HG02970 (cell line): Measurements from ENCODE around the gene FAU.
"Not testable (repeated sequence)": the region's sequence is repeated elsewhere in the genome, so short reads cannot be mapped to it uniquely, and the experiment has no call there.

Experiments
- ATAC-seq: cut with Tn5 transposase; IDR thresholded peaks from one replicate; pipeline ENCODE4 v1.9.1; 2021; ENCODE audit warnings: mild to moderate bottlenecking, moderate library complexity, moderate number of reproducible peaks; ENCODE audit not compliant: unreplicated experiment, low FRiP score

The FAU gene

DNA sequence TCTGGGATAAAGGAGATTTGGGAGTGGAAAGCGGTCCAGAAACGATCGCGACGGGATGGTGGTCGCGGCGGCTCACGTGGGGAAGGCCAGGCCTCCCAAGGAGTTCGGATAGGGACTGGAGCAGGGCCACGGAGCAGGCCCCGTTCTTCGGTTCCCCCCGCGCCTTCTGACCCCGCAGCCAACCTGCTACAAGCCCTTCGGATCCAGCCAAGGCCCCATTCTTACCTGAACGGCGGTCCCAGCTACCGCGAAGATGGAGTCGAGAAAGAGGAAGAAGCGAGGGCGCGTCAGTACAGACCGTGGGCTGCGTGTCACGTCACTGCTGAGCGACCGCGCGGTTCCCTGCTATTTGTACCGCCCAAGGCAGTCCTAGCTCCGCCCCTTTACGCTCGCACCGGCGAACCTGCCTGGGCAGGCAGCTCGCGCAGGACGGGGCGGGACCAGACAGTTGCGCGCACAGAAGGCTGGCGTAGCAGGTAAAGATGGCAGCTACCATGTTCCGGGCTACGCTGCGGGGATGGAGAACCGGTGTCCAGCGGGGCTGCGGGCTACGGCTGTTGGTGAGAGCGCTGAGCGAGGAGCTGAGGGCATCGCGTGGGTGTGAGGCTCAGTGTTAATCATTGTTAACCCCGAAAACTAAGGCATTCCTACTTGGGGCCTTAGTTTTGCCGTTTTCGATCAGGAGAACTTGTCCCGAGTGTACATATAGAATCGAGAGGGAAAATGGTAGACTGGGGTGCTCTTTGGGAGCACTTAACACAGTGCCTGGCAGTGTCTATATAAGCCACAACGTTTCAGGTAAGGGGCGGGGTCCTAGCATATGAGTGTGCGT, at the start of gene FAU, which contains the start of gene MRPL49:
Gene FAU, minus strand, starts transcription at position 270 of the 832 bp plus-strand sequence. CDS start 321 bp downstream, outside the sequence.
Gene MRPL49, plus strand, starts transcription at position 457 of the 832 bp plus-strand sequence. Its CDS starts 26 bp downstream, at position 483.
- peak; percentile 60 for ATAC-seq

DNA sequence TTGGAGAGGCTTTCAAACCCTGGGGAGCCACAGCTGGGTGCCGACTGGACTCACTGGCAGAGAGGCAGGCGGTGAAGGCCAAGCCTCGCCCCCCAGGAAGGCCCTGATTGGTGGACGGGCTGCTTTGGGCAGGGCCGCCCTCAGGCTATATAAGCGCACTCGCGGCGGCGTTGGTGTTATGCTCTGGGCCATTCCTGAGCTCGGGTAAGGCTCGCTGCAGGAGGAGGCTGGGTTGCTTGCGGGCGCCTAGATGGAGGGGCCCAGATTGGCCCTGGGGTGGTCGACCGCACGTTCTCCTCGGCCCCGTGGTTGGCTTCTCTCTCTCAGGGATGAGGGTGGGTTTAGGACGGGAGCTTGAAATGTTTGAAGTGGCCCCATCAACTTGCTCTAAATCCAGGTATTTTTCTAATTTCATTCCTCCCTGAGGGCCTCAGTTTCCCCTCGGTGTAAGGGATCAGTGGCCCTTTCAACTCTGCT, 48.2 kb upstream of the FAU start, which contains the start of gene SPDYC:
Gene SPDYC, plus strand, starts transcription at position 176 of the 477 bp plus-strand sequence. CDS start 1,125 bp downstream, outside the sequence.
- no peak for ATAC-seq

DNA sequence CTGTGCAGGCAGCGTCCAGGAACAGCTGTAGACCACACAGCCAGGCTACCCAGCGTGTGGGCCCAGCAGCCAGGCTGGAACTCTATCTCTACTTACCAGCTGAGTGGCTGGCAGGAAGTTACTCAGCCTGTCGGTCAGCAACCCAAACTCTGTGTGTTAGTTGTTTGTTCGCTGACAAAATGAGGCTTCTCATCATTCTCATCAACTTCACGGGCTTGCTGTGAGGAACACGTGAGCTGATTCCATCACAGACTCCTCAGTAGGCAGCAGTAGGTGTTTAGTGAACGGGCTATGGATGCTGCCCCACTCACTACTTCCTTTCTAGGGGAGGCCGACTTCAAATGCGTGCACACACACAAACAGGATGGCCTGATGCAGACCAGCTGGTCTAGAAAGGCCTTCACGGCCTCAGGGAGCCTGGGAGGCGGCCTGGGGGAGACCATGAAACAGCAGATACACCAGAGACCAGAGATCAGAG, 47.3 kb upstream of the FAU start:
- ATAC-seq = no peak

DNA sequence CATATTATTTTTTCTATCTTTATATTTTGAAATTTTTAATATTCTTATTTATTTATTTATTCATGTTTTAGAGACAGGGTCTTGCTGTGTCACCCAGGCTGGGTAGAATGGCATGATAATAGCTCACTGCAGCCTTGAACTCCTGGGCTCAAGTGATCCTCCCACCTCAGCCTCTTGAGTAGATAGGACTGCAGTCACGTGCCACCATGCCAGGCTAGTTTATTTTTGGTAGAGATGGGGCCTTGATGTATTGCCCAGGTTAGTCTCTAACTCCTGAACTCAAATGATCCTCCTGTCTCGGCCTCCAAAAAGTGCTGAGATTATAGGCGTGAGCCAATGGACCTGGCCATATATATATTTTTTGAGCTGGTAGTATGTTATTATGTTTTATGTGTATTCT, 45.7 kb upstream of the FAU start:
- ATAC-seq = no peak

DNA sequence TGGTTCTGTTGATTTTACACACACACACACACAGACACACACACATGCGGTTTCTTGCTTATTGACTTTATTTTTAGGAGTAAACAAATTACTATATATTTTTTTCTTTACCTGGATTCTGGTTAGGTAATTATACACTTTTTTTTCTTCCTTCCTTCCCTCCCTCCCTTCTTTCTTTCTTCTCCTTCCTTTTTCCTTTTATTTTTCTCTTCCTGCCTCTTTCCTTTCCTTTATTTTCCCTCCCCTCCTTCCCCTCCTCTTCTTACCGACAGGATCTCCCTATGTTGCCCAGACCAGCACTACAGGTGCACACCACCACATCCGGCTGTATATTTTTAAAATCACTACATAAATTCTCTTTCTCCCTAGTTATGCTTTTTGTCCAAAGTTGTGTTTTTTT, 45.0 kb upstream of the FAU start:
- ATAC-seq = no peak

DNA sequence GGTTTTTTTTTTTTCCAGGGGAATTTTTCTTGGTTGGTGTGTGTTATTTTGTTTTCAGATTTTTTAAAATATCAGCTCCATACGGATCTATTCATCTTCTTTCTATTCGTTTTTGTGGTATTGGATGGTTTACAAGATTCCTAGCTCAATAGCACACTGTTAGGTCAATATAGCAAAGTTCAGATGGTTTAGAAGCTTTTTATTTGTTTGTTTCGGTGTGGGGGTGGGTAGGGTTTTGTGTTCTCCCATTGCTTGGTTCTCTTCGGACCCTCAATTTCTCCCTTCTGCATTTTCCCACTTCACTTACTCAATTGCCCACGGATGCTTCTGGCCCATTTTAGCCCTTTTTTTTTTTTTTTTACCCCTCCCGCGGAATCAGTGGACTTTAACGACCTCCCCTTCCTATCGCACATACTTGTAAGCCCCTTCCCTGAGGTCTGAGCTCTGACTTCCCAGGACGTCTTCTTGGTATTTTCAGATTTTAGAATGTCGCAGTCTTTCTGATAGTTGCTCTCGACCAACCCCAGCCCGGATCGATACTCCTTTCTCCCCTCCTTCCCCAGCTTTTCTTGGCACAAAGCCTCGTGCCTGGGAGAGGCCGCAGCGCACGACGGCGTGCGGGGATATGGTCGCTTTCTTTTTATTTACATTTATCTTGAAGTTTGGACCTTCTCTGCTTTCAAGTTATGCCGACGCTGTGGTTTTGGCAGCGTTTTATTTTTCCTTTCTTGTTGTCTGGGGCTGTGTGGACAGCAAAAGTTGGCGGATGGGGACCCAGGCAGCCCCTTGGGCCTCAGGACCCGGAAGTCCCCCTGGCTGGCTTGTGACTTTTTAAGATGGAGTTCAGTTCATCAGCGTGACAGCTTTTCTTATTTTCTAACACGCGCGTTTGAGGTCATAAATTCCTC, 43.7 kb upstream of the FAU start:
- no peak for ATAC-seq

DNA sequence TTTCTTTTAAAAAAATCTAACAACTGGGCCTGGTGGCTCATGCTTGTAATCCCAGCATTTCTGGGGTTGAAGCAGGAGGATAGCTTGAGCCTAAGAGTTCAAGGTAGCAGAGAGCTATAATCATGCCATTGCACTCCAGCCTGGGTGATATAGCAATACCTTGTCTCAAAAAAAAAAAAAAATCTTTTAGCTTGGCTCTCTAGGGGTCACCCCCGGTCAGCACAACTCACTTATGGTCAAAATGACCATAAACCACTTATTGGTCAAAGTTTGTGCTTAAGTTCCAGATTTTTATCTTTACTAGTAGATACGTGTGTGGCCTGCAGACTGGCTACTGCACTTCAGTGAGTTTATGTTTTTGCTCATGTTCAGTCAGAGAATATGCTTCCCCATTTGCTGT, 41.8 kb upstream of the FAU start:
- ATAC-seq = no peak

DNA sequence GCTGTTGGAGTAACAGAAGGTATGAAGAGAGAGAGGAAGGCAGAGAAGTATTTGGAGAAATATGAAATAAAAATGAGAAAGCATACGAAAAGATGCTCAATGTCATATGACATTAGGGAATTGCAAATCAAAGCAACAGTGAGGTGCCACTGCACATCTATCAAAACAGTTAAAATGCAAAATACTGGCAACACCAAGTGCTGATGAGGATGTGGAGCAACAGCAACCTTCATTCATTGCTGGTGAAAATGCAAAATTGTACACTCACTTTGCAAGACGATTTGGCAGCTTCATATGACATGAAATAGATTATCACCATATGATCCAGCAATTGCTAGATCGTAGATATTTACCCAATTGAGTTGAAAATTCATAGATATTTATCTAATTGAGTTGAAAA, 38.7 kb upstream of the FAU start:
- ATAC-seq = no peak

DNA sequence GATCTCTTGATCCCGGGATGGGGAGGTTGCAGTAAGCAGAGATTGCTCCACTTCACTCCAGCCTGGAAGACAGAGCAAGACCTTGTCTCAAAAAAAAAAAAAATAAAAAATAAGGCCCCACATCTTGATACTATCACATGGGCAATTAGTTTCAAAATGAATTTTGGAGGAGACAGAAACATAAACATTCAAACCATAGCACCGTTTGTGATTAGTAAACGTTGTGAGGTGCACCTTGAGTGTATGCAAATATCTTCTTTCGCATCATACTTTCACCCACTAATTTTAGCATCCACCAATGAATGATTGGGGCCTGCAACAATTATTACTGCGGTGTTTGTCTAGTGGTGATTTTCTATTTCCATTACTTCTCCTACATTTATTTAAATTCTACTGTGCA, 37.1 kb upstream of the FAU start:
- ATAC-seq = no peak

DNA sequence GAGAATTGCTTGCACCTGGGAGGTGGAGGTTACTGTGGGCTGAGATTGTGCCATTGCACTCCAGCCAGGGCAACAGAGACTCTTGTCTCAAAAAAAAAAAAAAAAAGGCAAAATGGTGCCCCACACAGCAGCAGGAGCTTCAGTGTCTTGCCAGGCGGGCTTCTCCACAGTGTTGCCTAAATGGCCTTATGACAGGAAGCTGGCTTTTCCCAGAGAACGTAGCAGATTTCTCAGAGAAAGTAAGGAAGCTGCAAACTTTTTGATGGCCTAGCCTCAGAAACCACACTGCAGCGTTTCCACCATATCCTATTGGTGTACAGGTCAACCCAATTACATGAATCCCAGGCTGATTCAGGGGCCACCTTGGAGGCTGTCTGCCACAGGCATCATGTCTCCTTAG, 35.4 kb upstream of the FAU start:
- ATAC-seq = no peak

DNA sequence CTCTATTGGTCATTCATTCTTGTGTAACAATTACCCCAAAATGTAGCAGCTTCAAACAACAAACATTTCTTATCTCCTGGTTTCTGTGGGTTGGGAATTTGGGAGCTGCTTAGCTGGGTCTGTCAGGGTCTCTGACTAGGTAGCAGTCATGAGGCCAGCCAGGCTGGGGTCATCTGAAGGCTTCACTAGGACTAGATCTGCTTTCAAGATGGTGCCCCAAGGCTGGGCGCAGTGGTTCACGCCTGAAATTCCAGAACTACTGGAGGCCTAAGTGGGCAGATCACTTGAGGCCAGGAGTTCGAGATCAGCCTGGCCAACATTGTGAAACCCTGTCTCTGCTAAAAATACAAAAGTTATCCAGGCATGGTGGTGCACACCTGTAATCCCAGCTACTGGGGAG, 35.0 kb upstream of the FAU start:
- no peak for ATAC-seq

DNA sequence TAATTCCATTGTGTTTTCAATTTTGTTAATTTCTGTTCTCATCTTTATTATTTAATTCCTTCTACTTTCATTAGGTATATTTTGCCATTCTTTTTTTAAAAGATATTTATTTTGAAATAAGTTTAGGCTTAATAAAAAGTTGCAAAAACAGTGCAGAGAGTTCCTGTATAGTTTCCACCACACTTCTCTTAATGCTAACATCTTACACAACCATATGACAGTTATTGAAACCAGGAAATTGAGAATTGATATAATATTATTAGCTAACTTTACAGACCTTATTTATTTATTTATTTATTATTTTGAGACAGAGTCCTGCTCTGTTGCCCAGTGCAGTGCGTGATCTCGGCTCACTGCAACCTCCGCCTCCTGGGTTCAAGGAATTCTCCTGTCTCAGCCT, 34.3 kb upstream of the FAU start:
- no peak for ATAC-seq

DNA sequence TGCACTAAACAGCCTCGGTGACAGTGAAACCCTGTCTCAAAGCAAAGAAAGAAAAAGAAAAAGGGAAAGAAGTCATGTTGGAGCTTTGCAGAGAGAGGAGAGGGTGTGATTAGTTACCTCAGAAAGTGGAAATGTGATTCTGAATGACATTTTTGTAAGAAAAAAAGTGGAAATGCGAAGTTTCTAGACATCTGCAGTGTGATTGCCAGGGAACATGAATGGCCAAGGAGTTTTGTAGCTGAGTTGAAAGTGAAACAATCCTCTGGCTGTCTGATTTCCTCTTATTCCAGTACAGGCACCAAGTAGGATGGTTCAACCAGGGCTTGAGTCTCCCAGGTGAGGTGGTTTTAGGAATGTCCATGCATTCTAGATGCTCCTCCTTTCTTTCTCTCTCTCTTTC, 30.2 kb upstream of the FAU start:
- ATAC-seq = no peak

DNA sequence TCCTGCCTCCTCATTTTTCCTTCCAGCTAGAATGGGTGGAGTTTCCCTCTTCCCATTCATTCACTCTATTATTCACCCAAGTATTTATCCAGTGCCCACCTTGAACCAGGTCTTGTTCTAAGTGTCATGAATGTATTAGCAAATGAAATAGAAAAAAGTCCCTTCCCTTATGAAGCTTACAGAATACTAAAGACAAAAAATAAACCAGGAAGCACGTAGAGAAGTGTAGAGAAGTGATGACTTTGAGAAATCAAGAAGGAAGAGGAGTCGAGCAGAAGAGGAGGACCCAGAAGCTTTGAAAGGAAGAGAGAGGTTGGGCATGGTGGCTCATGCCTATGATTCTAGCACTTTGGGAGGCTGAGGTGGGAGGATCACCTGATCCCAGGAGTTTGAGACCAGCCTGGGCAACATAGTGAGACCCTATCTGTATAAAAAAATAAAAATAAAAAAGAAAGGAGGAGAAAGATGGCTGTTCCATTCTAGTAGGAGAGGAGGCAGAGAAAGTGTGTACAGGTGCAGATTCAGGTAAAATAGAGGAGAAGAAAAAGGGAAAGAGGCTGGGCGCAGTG, 29.5 kb upstream of the FAU start:
- ATAC-seq = no peak

DNA sequence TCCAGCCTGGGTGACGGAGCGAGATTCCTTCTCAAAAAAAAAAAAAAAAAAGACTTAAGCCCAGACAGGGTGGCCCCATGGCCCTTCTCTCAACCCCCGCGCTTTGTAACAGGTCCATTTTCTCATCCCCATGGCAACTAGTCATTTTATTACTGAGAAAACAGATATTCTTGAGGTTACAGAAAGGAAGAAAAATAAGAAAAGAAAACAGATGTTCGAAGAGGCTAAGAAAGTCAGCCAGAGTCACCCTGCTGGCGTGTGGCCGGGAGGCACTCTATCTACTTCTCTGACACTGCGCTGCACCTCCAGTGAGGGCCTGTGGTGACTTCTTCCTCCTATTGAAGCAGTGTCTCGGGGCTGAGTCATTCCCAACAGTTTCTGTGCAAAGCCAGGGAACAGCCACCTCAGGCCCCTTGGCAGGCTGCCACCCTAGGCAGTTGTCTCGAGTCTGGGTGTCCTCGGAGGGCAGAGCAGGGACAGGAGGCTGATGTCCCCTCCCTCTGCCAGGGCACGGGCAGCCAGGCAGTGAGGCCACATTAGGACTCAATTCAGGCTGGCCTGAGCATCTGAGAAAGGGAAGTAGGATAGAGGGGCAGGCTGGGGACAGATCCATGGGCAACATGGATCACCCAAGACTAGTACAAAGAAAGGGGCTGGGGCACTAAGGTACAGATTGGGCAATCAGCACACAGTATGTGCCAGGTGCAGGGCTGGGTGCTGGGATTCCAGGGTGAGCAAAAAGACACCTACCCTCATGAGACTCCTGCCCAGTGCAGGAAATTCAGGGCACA, 28.8 kb upstream of the FAU start:
- ATAC-seq = no peak

DNA sequence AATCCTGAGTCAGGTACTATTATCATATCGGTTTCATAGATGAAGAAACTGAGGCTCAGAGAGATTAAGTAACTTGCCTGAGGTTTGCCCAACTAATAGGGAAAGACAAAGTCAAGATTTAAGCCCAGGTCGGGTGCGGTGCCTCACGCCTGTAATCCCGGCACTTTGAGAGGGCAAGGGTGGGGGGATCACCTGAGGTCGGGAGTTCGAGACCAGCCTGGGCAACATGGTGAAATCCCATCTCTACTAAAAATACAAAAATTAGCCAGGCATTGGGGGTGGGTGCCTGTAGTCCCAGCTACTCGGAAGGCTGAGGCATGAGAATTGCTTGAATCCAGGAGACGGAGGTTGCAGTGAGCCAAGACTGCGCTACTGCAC, 28.2 kb upstream of the FAU start:
- not testable (repeated sequence) for ATAC-seq

DNA sequence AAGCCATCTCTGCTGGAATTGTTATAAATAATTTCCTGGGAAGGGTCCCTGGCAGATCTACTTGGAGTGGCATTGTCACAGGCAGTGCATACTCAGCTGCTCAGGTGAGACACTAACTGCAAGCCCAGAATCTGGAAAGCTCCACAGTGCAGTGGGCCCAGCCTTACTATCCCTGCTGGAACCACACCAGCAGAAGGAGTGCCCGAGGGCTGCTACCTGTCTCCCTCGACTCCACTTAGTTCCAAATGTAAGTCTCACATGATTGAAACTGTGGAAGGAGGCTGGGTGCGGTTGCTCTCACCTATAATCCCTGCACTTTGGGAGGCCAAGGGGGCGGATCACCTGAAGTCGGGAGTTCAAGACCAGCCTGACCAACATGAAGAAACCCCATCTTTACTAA, 26.7 kb upstream of the FAU start:
- ATAC-seq = no peak

DNA sequence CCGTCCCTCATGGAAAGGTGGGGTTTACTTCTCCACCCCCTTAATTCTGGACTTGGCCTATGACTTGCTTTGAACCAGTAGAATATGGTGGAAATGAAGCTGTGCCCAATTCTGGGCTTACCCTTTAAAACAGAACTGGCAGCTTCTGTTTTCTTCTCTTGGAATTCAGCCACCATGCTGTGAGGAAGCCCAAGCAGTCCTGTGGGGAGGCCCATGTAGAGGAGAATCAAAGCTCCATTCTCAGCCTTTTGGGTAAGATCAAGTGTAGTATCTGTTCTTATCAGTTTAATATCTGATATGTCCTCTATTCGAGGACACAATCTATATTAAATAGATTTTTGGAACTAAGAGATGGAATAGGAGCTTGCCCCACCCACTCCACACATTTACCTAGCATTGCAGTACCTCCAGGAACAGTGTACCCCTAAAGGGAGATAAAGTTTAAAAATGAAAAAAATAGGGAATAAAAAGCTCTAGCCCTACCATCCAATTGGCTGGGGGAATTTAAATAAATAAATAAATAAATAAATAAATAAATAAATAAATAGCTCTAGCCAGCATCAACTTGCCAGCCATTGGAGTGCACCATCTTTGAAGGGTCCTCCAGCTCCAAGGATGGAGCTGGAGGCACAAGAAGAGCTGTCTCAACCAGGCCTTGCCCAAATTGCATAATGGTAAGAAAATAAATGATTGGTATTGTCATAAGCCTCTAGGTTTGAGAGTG, 25.6 kb upstream of the FAU start:
- ATAC-seq = no peak

DNA sequence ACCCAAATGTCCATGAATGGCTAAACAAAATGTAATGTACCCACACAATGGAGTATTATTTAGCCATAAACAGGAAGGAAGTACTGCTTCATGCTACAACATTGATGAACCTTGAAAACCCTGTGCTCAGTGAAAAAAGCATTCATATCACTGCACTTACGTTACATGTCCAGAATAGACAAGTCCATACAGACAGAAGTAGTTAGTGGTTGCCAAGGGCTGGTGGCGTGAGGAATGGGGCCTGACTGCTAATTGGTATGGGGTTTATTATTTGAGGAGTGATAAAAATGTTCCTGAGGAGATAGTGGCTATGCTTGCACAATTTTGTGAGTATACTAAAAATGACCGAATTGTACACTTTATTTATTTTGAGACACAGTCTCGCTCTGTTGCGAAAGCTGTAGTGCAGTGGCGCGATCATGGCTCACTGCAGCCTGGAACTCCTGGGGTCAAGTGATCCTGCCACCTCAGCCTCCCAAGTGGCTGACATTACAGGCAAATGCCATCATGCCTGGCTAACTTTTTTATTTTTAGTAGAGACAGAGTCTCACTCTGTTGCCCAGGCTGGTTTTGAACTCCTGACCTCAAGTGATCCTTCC, 20.1 kb upstream of the FAU start:
- no peak for ATAC-seq
